ENCODE data around the gene RER1.

RER1 gene

DNA sequence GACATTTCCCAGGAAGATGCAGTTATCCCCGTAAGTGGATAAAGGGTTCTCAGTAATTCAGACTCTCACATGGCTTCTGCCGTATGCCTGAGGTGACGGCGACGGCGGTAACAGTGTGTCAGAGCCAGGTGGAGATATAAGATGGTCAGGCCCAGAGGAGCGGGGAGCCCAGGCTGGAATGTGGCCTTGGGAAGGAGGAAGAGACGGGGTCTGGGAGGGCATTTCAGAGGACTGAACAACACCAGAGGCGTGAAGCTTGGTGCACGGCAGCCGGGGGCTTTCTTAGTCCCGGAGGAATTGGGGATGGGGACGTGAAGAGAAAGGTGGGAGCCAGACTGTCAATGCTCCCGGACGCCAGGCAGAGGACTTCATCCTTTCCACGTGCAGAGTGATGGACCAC lies 1.0 kb downstream of the RER1 start:
- no peak for DNase-seq

DNA sequence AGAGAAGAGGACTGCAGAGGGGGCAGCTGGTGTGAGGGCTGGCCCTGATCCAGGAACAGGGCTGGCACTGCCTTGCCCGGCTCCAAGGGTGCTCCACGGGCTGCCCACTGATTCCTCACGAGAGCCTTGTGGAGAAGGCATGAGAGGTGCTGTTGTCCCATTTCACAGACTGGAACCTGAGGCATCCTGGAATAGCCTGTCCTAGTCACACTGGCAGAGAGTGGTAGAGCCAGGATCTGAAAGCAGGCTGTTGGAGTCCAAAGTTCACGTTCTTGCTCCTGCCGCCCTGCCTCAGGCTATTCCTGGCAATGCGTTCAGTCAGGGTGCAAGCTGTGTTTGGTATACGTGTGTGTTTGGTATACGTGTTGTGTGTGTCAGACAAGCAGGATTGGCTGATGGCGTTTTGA lies 1.8 kb downstream of the RER1 start:
- DNase-seq = no peak

DNA sequence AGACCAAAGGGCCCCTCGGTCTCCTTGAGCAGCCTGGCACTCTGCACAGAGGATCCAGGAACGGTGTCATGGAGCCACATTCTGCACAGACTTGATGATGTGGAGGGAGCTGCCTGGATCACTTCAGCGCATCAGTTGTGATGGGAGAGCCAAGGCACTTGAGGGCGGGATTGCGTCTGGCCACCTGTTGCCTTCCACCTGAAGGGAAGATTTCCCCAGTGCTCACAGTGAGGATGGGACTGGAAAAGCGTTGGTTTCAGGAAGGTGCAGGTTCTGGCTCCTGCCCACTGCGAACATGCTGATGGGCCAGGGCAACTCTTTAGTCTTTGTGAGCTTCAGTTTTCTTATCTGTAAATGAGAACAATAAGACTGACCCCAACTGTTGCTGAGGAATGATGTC lies 2.6 kb downstream of the RER1 start:
- no peak for DNase-seq

DNA sequence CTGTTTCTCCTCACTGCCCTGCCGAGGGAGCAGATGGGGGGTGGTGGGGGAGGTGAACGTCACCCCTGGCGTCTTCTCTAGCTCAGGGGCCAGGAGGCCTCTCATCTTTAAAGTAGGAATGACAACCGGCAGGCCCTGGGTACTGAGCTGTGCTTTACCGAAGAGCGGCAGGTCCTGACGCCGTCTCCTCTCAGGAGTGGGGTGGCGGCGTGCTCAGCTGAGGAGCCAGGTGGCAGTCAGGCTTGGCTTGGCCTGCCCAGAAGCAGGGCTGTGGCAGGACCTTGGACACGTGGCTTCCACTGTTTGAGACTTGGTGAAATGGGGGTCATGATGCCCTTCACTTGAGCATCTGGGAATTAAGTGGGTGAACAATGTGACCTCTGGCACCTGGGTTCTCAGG lies 3.1 kb downstream of the RER1 start:
- DNase-seq = no peak

DNA sequence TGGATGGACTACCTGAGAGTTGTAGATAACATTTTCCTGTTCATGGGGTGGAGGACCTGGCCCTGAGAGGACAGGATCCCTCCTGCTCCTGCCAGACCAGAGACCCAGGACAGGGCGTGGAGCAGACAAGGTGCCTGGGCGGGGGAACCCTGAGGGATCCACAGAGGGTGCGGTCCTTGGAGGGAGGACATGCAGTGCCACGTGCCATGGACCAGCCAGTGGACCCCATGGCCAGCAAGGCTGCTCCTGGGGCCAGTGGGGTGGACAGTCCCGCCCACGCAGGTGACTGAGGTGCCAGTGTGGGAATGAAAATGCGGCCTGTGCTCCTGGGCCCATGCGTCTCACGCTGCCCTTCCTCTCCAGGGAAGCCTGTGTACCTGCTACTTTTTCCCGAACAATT lies 3.6 kb downstream of the RER1 start:
- no peak for DNase-seq

DNA sequence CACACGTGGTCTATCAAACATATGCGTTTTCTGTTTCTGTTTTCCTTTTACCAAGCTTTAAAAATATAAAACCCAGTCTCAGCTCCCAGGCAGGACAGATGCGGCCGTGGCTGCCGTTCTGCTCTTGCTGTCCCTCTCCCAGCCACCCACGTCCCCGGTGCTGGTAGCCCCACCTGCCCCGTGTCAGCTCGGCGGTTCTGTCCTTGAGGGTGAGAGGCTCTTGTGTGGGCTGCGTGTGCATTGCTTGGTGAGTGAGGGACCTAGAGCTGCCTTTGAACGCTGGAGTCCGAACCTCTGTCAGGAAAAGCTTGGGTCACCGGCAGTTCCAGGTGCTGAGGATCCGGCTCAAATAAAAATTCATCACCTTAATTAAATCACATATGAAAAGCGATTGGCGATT lies 4.4 kb downstream of the RER1 start:
- no peak for DNase-seq

DNA sequence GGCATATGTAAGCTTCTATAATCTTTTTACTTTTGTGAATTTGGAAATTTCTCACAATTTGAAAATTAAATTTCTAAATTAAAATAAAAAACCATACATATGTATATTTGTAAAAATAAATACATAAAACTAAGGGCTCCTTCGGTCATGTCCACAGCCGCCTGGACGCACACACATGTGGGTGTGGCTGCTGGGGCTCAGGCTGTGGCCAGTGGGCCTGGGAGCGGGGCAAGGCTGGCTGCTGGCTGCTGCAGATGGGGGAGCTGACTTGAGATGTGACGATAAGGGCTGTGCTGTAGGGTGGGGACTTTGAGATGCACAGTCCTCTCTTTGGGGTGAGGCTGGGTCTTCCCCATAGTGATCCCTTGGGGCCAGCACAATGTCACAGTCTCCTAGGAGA lies 4.8 kb downstream of the RER1 start:
- no peak for DNase-seq

DNA sequence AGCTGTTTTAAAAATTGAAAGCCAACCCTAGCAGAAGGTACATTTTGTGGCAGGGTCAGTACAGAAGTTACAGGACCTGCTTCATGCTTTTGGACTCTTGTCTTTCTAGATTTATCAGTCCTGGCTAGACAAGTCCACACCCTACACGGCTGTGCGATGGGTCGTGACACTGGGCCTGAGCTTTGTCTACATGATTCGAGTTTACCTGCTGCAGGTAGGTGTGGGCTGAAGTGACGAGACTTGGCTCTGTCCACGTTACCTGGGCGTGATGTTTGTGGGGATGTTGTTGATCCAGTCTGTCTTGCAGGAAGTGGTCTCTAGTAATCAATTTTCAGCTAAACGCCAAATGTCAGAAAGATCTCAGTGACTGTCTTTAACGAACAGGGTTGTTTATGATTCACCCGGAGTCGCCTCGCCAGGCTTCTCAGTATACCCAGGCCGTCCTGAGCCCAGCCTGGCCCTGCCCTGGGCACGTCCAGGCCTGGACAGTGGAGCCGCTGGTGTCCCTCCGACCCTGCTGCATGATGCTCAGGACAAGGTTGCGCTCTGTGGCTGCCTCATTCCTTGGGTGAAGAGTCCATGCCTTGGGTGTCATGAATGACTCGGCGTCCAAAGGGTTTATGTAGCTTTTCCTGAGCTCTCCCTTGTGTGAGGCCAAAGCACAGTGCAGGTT lies 5.5 kb downstream of the RER1 start:
- no peak for DNase-seq

DNA sequence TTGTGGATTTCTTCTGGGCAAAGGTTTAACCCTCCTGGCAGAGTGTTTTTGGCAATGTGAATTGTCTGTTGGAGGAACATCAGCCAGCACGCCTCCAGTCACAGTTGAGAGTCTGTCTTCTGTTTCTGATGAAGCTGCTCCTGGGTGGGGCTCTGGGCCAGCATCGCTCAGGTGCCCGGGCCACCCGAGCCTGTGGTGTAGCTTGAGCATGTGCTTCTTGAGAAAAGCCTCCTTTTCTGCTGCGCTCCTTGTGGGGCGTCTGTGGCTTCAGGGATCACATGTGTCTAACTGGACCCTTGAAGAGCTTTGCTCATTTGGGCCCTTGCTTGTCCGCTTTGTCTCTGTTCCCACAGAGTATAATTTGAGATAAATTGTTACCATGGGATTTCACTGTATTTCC lies 7.2 kb downstream of the RER1 start:
- DNase-seq = no peak

DNA sequence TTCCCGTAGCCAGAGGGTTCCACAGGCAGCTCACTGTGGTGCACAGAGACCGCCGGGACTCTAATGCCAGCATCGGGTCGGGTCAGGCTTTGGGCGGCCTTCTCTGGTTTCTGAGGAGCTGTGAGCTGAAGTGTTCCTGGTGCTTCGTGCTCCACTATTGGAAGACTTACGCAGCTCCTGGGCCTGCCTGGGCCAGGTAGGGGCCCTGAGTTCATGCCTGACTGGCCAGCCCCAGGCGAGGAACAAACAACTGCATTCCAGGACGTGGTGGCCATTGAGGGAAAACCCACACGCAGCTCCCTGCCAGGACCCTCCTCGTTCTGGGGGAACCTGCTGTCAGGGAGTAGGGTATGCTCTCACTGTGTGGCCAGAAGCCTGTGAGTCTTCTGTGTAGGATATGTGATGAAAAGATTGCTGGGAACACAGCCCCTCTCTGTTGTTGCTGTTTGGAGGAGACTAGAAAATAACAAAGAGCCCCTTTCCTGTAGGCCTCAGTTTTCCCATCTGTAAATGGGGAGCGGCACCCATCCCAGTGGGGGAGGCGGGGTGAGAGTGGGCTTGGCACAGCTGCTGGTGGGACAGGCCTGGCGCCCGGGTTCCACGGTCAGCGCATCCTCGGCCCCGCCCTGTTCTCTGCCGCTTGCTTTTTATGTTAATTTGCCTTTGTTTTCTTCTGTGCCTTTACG lies 8.4 kb downstream of the RER1 start:
- no peak for DNase-seq

DNA sequence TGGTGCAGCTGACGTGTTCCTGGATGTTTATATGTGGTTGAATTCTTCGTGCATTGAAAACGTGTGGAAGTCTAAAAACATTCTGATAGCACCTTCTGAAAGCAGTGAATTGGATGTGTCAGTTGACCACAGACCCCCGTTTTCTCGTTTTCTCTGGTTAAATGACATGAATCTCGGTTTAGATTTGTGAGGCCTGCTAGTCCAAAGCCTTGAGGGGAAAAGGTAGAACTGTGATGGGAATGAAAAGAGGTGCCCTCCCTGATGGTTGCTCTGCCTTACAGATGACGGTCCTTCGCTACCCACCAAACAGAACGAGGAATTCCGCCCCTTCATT lies 8.9 kb downstream of the RER1 start:
- no peak for DNase-seq

DNA sequence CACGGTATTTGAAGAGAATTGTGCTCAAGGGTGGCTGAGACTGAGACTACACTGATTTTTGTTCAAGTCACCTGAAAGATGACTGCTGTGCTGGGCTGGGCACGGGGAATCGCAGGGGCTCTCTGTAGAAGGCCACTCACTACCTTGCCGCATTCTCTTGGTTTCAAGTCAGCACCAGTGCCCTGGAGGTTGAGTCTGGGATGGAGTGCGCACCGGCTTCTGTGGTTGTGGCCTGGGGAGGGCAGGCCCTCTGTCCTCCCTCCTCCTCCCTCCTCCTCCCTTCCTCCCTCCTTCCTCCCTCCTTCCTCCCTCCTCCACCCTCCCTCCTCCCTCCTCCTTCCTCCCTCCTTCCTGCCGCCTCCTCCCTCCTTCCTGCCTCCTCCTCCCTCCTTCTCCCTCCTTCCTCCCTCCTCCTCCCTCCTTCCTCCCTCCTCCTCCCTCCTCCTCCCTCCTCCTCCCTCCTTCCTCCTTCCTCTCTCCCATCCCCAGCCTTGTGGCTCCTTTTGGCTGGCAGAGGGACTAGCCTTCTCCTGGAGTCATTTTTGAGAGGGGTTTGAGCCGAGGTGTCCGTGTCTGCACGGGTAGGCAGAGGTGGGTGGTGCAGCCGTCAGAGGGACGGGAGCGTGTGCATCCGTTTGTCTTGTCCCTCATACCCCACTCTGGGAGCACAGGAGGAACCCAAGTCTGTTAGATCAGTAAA lies 9.5 kb downstream of the RER1 start:
- DNase-seq = no peak

DNA sequence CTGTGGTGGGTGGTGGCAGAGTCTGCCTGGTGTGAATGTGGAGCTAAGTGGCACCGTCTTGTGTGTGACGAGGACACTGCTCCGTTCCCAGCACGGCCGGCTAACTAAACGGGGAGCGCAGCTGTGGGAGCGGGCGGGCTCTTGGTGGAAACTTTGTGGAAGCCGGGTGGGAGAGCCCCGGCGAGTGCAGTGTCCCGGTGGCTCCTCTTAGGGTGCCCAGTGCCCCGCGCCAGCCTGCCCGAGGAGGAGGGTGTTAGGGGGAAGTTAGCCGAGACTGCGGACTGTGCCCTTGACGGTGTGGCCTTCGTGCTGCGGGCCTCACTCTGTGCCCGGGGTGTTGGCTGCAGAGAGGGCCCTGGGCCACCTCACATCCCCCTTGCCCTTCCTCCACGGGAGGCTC lies 10.8 kb downstream of the RER1 start:
- no peak for DNase-seq

DNA sequence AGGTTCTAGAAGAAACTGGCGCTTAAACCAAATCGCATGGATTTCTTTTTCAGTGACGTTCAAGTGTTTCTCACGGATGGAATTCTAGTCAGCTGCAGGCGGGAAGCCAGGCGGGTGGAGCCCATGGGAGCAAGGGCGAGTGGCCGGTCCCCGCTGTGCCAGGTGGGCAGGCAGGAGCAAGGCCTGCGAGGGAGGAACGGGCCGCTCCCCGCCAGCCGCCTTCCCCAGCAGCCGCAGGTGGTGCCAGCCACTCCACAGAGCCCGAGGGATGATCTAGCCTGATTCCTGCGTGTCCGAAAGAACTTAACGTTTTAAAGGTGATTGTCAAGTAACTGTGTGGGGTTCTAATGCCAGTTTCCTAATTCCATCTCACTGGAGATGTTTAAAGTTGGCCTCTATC lies 11.6 kb downstream of the RER1 start:
- DNase-seq = no peak

DNA sequence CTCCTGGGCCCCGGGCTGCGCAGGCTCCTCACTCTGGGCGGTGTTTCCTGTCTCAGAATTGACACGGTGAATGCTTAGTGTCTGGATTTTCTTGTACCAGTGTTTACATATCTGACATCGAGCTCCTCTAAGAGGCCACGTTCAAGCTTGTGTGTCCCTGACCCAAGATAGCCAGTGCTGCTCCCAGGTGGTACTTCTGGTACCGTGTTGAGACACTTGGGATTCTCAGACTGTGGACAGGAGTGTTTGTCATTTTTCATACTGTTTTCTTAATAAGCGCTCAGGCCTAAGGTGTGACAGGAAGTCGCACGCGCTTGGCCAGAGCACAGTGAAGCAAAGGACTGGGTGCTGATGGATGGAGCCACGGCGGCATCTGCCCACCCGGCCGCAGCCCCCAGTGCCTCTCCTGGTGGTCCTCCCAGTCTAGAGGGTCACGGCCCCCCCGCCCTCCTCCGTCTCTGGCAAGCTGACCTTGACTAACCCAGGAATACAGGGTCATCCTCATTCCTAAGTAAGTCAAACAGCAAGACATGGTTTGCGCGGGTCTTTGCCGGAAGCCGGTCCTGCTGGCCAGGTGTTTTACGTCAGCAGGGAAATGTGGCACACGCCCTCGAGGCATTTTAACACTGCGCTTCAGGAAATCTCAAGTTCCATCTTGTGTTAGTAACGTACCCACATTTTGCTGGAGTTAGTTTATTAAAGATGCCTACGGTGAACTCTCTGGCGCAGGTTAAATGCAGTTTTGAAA lies 12.7 kb downstream of the RER1 start:
- no peak for DNase-seq

DNA sequence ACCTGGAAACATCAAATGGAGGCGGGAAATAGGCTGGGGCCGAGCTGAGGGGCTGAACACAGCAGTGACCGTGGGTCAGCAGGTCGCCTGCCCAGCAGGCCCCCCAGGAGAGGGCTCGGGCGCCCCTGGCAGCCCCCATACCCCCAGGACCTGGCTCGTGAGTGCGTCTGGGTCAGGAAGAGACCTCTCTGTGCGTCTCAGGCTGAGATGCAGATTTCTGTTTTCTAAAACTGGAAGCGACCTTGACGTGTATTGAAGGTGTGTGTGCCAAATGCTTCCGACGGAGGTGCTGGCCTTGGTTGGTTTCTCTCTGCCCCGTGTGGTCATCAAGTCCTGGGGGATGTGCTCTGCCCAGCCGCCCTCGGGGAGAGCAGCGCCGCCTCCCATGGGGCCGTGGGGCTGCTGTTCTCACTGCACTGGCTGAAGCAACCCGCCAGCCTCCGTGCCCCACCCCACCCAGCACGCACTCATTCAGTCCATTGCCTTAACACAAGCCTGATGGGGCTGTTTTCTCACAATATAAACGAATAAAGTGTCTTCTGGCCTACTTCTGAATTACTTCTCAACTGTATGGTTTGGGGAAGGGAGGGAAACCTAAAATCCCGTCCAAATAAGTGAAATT lies 13.4 kb downstream of the RER1 start:
- no peak for DNase-seq

DNA sequence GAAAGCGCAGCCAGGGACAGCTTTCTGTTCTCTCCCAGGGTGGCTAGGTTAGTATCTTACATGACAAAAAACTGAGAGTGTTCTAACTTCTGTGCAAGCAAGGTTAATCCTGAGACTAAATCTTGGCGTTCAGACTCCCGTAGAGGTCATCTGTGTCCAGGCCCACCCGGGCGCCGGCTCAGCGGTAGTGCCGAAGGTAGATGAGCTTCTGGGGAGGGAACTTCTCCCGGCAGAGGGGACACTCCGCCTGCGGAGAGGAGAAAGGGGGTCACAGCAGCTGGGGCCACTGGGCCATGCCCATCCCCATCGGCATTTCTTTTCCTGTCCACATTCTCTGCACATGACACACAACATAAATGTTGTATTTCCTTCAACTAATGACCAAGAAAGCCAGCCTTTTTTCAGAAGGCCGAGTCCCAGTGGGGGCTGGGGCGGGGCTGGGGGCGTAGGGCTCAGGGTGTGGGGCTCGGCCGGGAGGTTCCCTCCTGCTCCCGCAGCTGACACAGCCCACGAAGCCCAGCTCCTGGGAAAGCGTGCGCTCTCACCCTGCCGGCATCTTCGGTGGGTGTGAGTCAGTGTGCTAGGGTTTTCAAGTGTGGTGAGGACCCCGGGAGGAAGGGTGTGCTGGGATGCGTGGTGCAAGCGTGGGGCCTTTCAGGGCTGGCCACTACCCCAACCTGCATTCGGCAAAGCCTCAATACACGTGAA lies 14.1 kb downstream of the RER1 start:
- no peak for DNase-seq

DNA sequence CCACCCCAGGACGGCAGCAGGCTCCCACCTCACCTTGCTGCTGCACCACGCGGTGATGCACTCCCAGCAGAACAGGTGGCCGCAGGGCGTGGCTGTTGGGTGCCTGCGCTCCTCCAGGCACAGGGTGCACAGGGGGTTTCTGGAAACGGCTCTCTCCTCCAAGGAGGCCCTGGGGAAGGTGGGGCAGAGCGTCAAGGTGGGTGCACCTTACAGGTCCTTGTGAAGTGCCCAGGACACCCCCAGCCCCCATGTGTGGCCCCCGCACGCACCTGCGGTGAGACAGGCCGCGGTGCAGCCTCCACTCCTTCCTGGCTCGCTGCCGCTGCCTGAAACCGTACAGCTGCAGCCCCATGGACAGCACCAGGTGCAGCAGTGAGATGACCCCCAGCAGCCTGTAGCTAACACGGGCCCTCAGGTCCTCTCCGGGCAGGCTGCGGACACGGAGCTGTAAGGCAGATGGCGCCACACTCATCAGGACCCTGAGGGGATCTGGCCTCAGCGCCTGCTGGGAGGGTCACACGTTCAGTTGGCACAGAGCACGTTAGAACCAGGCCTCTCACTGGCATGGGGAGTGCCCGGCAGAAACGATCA lies 14.9 kb downstream of the RER1 start:
- no peak for DNase-seq

DNA sequence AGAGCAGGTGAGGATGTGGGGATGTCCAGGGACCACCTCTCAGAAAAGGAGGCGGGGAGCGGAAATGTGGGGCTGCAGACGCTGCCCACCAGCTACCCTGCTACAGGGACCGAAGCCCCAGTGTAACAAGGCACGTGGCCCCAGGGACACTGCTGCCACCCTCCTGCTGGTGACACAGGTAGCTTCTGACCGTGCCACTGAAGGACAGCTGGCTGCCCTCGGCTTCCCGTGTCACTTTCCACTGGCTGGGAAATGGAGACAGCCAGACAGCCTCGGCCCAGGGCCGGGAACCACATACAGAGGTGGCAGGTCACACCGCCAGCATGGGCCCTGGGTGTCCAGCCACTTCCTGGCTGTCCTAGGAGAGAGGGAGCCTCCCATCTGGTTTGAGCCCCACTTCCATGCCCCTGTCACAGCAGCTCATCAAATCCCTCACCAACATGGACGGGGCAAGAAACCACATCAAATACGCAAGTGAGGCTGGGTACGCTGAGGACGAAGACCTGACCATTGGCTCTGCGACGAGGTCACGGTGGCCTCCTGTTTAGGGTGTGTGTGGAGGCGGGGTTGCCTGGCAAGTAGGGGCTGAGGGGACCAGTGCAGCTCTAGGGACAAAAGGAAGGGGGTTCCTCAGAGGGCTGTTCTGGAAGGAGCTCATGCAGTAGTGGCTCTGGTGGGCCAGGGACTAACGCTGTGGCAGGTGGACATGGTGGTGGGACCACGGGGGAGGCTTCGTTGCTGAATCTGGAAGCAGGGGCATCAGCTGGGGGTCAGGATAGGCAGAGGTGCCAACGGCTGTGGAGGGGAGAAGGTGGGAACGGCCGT lies 15.7 kb downstream of the RER1 start:
- DNase-seq = no peak

DNA sequence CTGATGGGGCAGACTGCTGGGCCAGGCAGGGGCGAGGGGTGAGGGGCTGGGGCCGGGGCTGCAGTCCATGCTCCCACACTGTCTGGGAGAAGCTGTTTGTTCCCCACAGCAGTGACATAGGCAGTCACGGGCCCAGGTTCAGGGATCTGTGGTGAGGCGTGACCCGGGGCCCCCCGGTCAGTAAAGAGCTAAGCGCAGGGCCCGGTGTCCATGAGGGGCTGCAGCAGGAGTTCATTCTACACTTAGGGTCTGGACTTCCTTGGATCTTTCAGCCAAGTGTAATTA lies 16.3 kb downstream of the RER1 start:
- no peak for DNase-seq

DNA sequence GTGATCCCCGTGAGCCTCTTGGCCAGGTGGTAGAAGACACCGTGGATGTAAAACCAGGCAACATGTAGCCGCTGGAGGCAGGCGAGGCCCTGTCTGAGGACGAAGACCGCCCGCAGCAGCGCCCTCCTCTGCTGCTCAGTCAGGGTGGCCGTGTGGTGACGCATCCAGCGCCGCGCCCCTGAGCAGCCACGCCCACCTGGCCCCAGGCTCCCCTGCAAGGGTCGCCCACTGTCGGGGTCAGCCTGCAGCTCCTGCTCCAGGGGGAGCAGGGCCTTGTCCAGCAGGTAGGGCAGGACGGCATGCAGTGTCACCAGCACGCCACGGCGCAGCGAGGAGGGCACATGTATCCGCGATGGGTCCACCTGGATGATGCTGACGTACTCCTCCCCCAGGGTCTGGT lies 16.8 kb downstream of the RER1 start:
- no peak for DNase-seq

DNA sequence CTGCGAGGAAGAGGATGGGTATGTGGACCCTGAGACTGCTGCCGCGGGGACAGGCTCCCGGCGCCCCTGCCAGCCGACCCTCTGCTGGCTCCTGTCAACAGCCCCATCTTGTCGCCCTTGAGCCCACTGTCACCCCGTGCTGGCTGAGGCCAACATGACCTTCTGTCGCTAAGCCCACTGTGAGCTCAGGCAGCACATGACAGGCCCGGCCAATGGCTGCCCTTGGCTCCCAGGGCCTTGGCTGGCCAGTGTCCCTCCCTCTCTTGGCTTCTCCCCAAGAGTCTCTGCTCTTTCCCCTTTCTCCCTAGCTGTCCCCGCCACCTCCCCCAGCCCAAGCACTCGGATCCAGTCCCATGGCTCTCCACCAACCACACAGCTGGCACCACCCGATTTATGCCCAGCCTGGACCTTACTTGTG lies 17.2 kb downstream of the RER1 start:
- no peak for DNase-seq

All from GOT3 (cell line).